DLD1 (cell line): ENCODE data around the gene SCAMP1.
"Not testable (repeated sequence)": the region's sequence is repeated elsewhere in the genome, so short reads cannot be mapped to it uniquely, and the experiment has no call there.

ENCODE experiments used
- in situ Hi-C: cut with HindIII; loops from 2 replicates; pipeline ENCODE4 v1.10.0; 2017; ENCODE audit warnings: low sequenced_read_pairs

The SCAMP1 gene

GRCh38 chr5:78360924-78361630, 660 bp downstream of the SCAMP1 start:
- in situ Hi-C loops, result no loop called here

GRCh38 chr5:78361631-78361993, 1.2 kb downstream of the SCAMP1 start:
- in situ Hi-C loops, result no loop called here

DNA sequence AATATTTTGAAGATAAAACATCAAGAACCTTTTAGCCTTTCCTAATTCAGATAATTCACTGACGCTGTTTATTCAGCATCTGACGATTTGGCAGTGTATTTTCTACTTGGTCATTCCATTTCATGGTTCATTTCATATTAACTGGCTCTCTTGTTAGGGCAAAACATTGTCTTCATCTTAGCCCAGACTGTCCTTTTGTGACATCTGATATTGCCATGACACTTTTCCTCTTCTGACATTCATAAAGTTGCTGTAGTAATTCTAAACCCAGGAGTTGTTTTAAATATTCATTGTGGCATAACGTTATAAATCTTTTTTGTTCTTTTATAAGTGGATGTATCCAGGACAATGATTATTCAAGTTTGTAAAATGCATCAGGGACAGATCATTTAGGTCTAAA, 1.8 kb downstream of the SCAMP1 start:
- in situ Hi-C loops, result no loop called here

DNA sequence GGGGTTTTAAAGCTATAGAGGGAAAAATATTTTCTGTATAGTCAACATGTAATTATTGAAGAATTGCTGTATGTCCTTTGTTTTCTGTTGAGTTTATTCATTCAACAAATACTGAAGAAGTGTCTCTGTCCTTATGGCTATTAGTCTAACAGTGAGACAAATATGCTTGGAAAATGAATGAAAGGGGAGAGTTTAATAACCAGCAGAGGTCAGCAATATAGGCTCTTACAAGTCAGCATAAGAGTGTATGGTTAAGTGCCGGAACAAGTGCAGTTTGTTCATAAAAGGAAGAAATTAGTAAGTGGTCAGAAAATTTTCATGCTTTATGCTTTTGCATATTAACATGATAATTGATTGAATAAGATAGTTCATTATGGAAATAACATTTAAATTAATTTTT, 3.6 kb downstream of the SCAMP1 start:
- in situ Hi-C loops, result no loop called here

DNA sequence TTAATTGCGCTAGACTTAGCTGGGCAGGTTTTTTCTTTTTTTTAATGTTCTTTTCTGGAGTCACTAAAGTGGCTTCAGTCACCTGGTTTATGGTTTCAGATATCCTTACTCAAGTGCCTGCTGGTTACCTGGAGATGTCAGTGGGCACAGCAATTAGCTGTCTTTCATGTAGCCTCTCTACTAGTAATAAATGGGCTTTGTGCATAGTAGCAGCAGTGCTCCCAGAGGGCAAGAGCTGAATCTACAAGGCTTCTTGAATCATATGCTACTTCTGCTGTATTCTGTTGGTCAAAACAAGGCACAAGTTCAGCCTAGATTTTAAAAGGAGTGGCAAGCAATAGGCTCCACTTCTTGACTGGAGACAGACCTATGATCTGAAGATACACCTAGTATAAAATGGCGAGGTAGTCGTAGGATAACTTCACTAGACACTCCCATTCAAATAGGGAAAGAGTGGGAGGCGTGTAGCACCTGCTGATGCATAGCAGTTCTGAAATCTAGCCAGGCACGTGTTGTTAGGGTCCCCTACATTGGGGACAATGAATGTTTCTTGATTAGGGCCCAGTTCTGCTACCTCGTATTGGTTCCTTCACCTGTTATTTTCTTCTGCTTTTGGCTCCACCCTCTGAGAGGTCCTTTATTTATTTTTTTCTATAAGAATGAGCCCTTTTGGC, 7.0 kb downstream of the SCAMP1 start:
- in situ Hi-C loops, result no loop called here

DNA sequence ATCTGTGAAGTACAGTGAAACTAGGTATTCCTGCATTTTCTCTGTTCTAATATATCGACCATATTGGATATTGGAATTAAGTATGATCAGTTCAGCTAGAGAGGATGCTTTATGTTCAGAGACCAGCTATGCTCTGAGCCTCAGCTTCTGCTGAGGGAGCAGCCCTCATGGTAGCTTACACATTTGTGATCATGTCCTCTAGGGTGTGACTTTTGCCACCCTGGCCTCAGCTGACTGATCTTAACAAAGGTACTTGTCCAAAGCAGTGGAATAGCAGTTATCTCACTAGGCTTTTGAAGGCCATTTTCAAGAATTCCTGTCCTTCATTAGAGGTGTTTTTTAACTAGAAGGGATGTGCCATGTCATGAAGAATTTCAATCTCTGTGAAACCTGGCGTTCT, 9.3 kb downstream of the SCAMP1 start:
- in situ Hi-C loops, result no loop called here

GRCh38 chr5:78373231-78373630, 12.8 kb downstream of the SCAMP1 start:
- in situ Hi-C loops, result no loop called here

DNA sequence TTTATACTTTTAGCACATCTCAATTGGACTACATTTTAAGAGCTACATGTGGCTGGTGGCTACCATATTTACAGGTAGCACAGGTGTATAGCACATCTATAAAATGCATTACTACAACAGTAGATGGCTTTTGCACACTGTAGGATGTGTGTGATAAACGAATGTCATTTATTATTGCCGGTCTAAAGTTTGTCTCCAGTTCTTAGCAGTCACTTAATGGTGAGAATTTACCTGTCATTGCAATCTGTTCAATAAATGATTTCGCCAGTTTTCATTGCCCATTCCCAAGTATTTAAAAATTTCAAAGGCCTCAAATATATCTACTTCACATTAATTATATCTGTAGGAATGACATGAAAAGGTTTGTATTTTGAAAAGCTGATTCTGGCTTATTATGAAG, 15.9 kb downstream of the SCAMP1 start:
- in situ Hi-C loops, result no loop called here

DNA sequence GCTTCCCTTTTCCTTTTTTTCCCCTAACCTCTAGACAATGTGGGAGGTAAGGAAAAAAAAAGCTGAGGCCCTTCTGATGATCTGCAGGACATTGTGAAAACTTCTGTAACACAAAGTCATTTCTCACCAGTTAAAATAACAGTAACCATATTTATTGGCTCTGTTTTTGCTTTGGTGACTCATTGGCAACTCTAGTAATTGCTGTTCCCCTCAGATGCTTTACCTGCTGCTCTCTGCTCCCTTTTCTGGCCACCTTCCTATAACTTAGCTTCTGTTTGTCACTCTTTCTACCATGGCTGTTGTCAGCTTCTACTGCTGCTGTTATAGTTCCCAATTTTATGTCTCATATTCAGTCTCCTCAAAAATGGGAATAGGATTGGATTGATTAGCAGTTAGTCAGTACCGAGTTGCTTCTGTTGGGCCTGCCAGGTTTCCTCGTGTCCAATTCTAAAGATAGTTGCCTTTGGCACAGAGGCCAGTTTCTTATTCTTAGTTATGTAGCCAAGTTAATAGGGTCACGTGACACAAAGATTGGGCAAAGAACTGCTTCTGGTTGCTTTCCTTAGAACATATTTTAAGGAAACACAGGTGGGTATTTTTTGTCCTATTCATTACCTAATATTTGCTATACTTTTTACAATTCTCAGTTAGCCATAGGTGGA, 16.8 kb downstream of the SCAMP1 start:
- in situ Hi-C loops, result no loop called here

GRCh38 chr5:78377718-78378105, 17.3 kb downstream of the SCAMP1 start:
- in situ Hi-C loops, result no loop called here

GRCh38 chr5:78387468-78388153, 27.2 kb downstream of the SCAMP1 start:
- in situ Hi-C loops, result no loop called here

DNA sequence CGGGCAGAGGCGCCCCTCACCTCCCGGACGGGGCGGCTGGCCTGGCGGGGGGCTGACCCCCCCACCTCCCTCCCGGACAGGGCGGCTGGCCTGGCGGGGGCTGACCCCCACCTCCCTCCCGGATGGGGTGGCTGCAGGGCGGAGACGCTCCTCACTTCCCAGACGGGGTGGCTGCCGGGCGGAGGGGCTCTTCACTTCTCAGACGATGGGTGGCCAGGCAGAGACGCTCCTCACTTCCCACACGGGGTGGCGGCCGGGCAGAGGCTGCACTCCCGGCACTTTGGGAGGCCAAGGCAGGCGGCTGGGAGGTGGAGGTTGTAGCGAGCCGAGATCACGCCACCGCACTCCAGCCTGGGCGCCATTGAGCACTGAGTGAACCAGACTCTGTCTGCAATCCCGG, 30.9 kb downstream of the SCAMP1 start:
- in situ Hi-C loops, result not testable (repeated sequence)

DNA sequence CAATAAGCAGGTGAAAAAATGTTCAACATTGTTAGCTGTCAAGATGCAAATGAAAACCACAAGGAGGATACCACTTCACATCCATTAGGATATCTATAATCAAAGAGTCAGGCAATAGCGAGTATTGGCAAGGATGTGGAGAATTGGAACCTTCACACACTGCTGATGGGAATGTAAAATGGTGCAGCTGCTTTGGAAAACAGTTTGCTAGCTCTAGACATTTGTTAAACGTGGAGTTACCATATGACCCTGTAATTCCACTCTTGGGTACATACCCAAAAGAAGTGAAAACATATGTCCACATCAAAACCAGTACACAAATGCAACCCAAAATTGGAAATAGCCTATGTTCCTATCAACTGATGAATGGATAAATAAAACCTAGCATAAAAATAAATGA, 37.4 kb downstream of the SCAMP1 start:
- in situ Hi-C loops, result no loop called here

DNA sequence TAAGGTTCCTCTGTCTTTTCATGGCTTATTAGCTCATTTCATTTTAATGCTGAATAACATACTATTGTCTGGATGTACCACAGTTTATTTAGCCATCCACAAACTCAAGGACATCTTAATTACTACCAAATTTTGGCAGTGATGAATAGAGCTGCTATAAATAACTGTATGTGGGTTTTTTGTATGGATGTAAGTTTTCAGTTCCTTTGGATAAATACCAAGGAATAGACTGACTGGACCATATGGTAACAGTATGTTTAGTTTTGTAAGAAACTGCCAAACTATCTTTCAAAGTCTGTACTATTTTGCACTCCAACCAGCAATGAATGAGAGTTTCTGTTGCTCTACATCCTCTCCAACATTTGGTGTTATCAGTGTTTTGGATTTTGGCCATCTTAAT, 38.7 kb downstream of the SCAMP1 start:
- in situ Hi-C loops, result no loop called here

GRCh38 chr5:78404682-78405293, 44.4 kb downstream of the SCAMP1 start:
- in situ Hi-C loops, result no loop called here

DNA sequence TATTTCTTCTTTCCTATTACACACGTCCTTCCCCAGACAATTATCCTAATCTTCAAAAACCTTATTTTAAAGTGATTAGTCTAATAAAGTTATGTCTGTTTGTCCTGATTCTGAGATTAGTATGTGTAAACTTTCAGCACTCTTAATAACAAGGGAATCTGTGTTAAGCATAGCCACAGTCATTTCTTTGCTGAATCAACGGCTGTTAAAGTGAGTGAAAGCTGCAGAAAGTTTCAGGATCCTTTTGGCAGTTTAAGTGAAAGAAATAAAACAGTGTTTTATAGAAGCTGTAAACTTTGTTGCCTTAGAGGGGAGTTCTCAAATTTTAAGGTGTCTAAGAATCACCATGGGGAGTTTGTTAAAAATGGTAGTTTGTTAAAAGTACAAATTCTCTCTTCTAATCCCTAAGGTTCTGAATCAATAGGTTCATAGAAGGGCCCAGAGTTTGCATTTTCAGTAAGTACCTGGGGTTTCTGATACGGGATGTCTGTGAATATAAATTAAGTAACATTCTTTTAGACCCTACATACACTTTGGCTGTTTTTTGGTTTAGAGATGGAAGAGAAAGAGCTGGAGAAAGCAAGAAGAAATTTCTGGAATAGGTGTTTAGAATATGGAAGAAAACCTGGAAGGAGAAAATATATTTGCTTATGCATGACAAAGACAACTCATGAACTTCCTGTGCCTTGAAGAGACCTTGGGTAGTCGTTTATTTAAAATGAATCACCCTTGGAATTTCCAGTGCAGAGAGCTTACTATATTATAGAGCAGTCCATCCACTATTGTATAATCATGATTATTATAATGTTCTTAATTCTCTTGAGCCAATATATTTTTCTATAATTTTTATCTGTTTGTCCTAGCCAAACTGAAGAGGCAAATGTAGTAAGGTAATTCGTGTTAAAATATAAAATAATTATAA, 45.7 kb downstream of the SCAMP1 start:
- in situ Hi-C loops, result no loop called here

DNA sequence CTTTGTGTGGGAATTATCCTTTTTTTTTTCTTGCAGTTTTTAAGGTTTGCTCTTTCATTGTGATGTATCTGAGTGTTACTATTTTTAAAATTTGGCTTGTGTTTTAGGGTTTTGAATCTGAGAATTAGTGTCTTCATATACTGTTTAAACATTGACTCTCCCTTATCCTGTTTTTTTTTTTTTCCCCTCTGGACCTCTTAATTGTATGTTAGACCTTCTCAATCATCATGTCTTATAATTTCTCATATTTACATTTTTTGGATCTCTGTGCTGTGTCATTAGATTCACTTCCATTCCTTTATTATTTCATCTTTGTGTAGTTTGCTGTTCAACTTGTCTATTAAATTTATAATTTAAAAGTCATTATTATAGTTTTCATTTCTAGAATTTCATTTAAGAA, 47.0 kb downstream of the SCAMP1 start:
- in situ Hi-C loops, result no loop called here

GRCh38 chr5:78411586-78411985, 51.2 kb downstream of the SCAMP1 start:
- in situ Hi-C loops, result no loop called here

- in situ Hi-C loops, result no loop called here
Measured at GRCh38 chr5:78416677-78417425, 56.4 kb downstream of the SCAMP1 start.

DNA sequence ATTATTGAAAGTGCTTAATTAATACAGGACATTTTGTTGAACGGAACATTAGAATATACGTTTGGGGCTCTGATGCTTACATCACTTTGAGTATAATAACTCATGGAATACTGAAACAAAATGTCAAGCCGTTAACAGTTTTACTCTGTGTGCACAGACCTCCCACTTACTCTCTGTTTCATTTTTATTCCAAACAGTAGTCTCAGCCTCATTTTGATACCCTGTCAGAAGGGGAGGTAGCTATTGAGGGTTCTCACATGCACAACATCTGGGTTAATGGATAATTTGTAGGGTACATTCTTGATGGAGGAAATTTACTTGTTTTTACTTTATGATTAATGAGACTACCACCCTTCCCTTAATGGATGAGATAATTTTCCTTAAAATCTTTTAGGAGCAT, 59.0 kb downstream of the SCAMP1 start:
- in situ Hi-C loops, result no loop called here
